HG03175 (cell line): ENCODE results near the gene WWC1.
A peak's percentile ranks its signal among the peaks of the same experiment; 100 is the strongest.
"Not testable (repeated sequence)": the region's sequence is repeated elsewhere in the genome, so short reads cannot be mapped to it uniquely, and the experiment has no call there.

Experiments used
- ATAC-seq: cut with Tn5 transposase; IDR thresholded peaks from one replicate; pipeline ENCODE4 v1.9.1; 2021; ENCODE audit warnings: mild to moderate bottlenecking, moderate library complexity; ENCODE audit not compliant: unreplicated experiment

The WWC1 gene

GRCh38 chr5:168285696-168286095, 5.7 kb upstream of the WWC1 start:
- no peak for ATAC-seq

GRCh38 chr5:168286386-168286785, 5.1 kb upstream of the WWC1 start:
- no peak for ATAC-seq

GRCh38 chr5:168286863-168287262, 4.6 kb upstream of the WWC1 start:
- not testable (repeated sequence) for ATAC-seq

- no peak for ATAC-seq
These were observed 4.1 kb upstream of the WWC1 start for GRCh38 chr5:168287362-168287761.

- ATAC-seq: no peak
These were observed 2.8 kb upstream of the WWC1 start for GRCh38 chr5:168288349-168289245.

GRCh38 chr5:168290902-168291341, 523 bp upstream of the WWC1 start:
- ATAC-seq: no peak

- peak; percentile 32 for ATAC-seq
These were observed 730 bp downstream of the WWC1 start for GRCh38 chr5:168291964-168292785.

GRCh38 chr5:168292786-168293696, 1.6 kb downstream of the WWC1 start:
- ATAC-seq: no peak

GRCh38 chr5:168295574-168296201, 4.2 kb downstream of the WWC1 start:
- ATAC-seq: no peak

GRCh38 chr5:168296682-168297081, 5.2 kb downstream of the WWC1 start:
- ATAC-seq: no peak

GRCh38 chr5:168298949-168299348, 7.5 kb downstream of the WWC1 start:
- no peak for ATAC-seq

GRCh38 chr5:168299372-168299771, 7.9 kb downstream of the WWC1 start:
- ATAC-seq: no peak

GRCh38 chr5:168300326-168301182, 9.1 kb downstream of the WWC1 start:
- ATAC-seq: no peak

- ATAC-seq: no peak
These were observed 10.3 kb downstream of the WWC1 start for GRCh38 chr5:168301593-168302390.

- no peak for ATAC-seq
These were observed 11.3 kb downstream of the WWC1 start for GRCh38 chr5:168302785-168303184.

- no peak for ATAC-seq
These were observed 12.1 kb downstream of the WWC1 start for GRCh38 chr5:168303393-168304025.

GRCh38 chr5:168304349-168304748, 12.9 kb downstream of the WWC1 start:
- no peak for ATAC-seq

GRCh38 chr5:168305281-168305680, 13.8 kb downstream of the WWC1 start:
- ATAC-seq: no peak
